HUES64 (cell line): ENCODE results near the gene ZSWIM9.

Source experiments
- H3K27ac ChIP-seq: 2 replicates; pipeline ENCODE4 v1.7.0; 2013; ENCODE audit warnings: low read depth, low read length, inconsistent platforms
- H3K27me3 ChIP-seq: 2 replicates; pipeline ENCODE4 v1.6.1; 2013; ENCODE audit warnings: mild to moderate bottlenecking, low read length; ENCODE audit not compliant: insufficient read depth
- H3K36me3 ChIP-seq: 2 replicates; pipeline ENCODE4 v1.6.1; 2013; ENCODE audit warnings: mild to moderate bottlenecking, low read length; ENCODE audit not compliant: insufficient read depth
- H3K4me1 ChIP-seq: 2 replicates; pipeline ENCODE4 v1.6.1; 2013; ENCODE audit warnings: mild to moderate bottlenecking, low read length, moderate library complexity; ENCODE audit not compliant: insufficient read depth
- H3K4me3 ChIP-seq: 2 replicates; pipeline ENCODE4 v1.5.1; 2013; ENCODE audit warnings: mild to moderate bottlenecking, low read length, moderate library complexity
- H3K9ac ChIP-seq: 2 replicates; pipeline ENCODE4 v1.6.1; 2013; ENCODE audit warnings: mild to moderate bottlenecking, low read depth, low read length
- H3K9me3 ChIP-seq: 2 replicates; pipeline ENCODE4 v1.6.1; 2013; ENCODE audit warnings: low read depth, low read length; ENCODE audit not compliant: insufficient read depth
- WGBS: fragments of 150-250, 120-280 bp; methylation state at CpG from one replicate; pipeline ENCODE4 v1.1.7; 2013; ENCODE audit warnings: missing lambda C conversion rate; 5-methylcytosine and 5-hydroxymethylcytosine counted together

ZSWIM9 gene

GRCh38 chr19:48194844-48195830, 24.7 kb downstream of the ZSWIM9 start:
- Histone ChIP-seq H3K4me3 (no peak overlapping the region), H3K36me3 (no peaks in the 10 kb centered on the region), H3K27ac (no peak overlapping the region), H3K4me1 (no peaks in the 10 kb centered on the region), H3K9me3 (0 out of 2 replicates have a peak, but pooled peaks cover 2% of the 10 kb centered on the region), H3K9ac (no peak overlapping the region), H3K27me3 (no peaks in the 10 kb centered on the region)
- 95% methylated on average over 95 of the region's 95 CpGs for WGBS

DNA sequence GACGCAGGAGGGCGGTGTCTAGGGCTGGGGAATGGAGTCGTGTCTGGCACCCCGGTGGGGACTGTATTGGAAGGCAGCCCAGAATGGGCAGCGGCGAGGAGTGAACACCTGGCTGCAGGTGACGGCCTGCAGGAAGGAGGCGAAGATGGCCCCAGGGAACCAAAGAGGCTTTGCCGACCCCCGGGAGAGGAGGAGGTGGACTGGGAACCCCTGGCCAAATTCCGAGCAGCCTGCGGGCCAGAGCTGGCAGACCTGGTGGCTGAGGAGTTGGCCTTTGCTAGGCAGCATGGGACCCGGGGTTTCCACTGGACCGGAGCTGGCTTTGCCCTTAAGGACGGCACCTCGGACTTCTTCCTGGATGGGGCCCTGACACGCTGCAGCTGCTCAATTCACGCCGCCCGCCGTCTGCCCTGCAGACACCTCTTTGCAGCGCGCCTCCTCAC, 25.9 kb downstream of the ZSWIM9 start:
- Histone ChIP-seq H3K27ac (no peak overlapping the region), H3K9me3 (no peaks in the 10 kb centered on the region), H3K4me1 (no peaks in the 10 kb centered on the region), H3K9ac (no peak overlapping the region), H3K27me3 (no peaks in the 10 kb centered on the region), H3K36me3 (no peaks in the 10 kb centered on the region), H3K4me3 (no peak overlapping the region)
- WGBS = 92% methylated on average over 23 of the region's 23 CpGs

GRCh38 chr19:48196933-48197665, 26.6 kb downstream of the ZSWIM9 start:
- Histone ChIP-seq H3K27me3 (no peaks in the 10 kb centered on the region), H3K4me3 (no peak overlapping the region), H3K9ac (no peak overlapping the region), H3K27ac (no peak overlapping the region), H3K9me3 (no peaks in the 10 kb centered on the region), H3K36me3 (no peaks in the 10 kb centered on the region), H3K4me1 (no peaks in the 10 kb centered on the region)
- 84% methylated on average over 13 of the region's 13 CpGs for WGBS

DNA sequence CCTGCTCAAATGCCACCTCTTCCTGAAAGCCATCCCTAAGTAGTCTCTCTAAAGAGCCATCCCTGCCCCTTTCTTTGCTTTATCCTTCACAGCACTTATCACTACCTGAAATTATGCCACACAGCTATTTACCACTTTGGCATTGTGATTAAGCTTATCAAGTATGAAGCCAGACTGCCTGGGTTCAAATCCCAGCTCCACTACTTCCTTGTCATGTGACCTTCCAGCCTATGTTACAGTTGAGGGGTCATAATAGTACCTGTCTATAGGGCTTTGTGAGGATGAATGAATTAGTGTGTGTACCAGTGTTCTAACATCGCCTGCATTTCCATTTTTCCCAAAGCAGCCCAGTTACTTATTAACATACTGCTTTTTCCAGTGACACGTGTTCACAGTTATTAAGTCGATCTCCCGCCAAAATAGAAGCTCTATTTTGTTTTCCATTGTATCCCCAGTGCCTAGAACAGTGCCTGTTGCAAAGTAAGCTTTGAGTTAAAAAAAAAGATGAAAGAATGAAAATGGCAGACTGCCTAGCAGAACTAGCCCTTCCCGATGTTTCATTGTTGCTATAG, 32.8 kb downstream of the ZSWIM9 start:
- WGBS = 25% methylated on average over 5 of the region's 5 CpGs
- Histone ChIP-seq H3K9ac (peak overlapping the region; percentile 58), H3K27me3 (no peaks in the 10 kb centered on the region), H3K4me1 (peaks cover 6% of the 10 kb centered on the region; the same call in 1 of the 2 replicates), H3K36me3 (no peaks in the 10 kb centered on the region), H3K4me3 (peak overlapping the region; percentile 70), H3K27ac (peak overlapping the region; percentile 12; the same call in 1 of the 2 replicates), H3K9me3 (no peaks in the 10 kb centered on the region)

- Histone ChIP-seq H3K4me3 (peak overlapping the region; percentile 70), H3K4me1 (peaks cover 6% of the 10 kb centered on the region; the same call in 1 of the 2 replicates), H3K36me3 (no peaks in the 10 kb centered on the region), H3K9me3 (no peaks in the 10 kb centered on the region), H3K9ac (peak overlapping the region; percentile 67), H3K27me3 (no peaks in the 10 kb centered on the region), H3K27ac (peak overlapping the region; percentile 12; the same call in 1 of the 2 replicates)
- 1% methylated on average over 34 of the region's 34 CpGs for WGBS
Observed at GRCh38 chr19:48203794-48204628, 33.5 kb downstream of the ZSWIM9 start.

DNA sequence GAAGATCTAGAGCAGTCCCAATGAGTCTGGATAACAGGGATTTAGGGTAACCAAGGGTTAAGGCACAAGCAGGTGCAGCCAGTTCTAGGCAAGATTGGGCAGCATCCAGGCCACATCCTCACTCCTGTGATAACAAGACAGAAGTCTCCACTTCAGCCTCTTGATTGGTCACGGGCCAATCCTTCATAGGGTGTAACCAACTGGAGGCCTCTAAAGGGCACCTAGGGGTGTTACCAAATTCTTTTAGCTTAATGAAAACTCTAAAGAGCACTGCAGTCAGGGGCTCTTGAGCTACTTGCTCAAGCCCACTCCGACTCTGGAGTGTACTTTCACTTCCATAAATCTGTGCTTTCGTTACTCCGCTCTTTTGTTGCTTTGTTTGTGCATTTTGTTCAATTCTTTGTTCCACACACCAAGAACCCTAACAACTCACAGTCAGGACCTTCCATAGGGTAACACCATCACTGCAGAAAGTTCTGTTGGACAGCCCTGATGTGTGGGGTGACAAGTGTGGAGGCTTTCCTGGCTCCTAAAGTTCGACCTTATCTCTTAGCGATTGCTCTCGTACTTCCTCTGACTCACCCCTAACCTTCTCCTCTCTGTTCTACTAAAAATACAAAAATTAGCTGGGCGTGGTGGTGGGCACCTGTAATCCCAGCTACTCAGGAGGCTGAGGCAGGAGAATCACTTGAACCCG, 36.1 kb downstream of the ZSWIM9 start:
- 92% methylated on average over 9 of the region's 9 CpGs for WGBS
- H3K9ac ChIP-seq = no peak overlapping the region
- no peaks in the 10 kb centered on the region for H3K9me3 ChIP-seq
- H3K4me1 ChIP-seq = peaks cover 6% of the 10 kb centered on the region; the same call in 1 of the 2 replicates
- H3K27ac ChIP-seq = no peak overlapping the region
- H3K36me3 ChIP-seq = no peaks in the 10 kb centered on the region
- no peak overlapping the region for H3K4me3 ChIP-seq
- H3K27me3 ChIP-seq = no peaks in the 10 kb centered on the region

DNA sequence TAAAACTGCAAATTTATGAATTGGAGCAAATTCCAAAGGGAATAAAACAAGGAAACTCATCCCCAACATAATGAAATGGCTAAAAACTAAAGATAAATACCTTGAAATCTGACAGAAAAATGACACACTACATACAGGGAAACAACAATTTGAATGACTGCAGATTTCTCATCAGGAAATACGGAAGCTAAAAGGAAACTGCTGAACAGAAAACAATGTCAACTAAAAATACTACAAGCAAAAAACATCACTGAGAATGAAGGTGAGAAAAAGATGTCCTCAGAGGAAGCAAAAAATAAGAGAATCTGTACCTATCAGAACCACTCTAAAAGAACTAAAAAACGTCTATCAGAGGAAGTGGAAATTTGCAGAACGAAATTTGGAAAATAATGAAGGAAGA, 39.5 kb downstream of the ZSWIM9 start:
- Histone ChIP-seq H3K9ac (no peak overlapping the region), H3K4me1 (no peaks in the 10 kb centered on the region; the same call in 1 of the 2 replicates), H3K9me3 (no peaks in the 10 kb centered on the region), H3K27ac (no peak overlapping the region), H3K4me3 (no peak overlapping the region), H3K36me3 (no peaks in the 10 kb centered on the region), H3K27me3 (no peaks in the 10 kb centered on the region)
- 85% methylated on average over 2 of the region's 3 CpGs for WGBS

- Histone ChIP-seq H3K4me1 (no peaks in the 10 kb centered on the region; the same call in 1 of the 2 replicates), H3K9me3 (no peaks in the 10 kb centered on the region), H3K27ac (no peak overlapping the region), H3K27me3 (no peaks in the 10 kb centered on the region), H3K9ac (no peak overlapping the region), H3K36me3 (no peaks in the 10 kb centered on the region), H3K4me3 (no peak overlapping the region)
- 89% methylated on average over 5 of the region's 5 CpGs for WGBS
Observed at GRCh38 chr19:48213959-48214358, 43.5 kb downstream of the ZSWIM9 start.

DNA sequence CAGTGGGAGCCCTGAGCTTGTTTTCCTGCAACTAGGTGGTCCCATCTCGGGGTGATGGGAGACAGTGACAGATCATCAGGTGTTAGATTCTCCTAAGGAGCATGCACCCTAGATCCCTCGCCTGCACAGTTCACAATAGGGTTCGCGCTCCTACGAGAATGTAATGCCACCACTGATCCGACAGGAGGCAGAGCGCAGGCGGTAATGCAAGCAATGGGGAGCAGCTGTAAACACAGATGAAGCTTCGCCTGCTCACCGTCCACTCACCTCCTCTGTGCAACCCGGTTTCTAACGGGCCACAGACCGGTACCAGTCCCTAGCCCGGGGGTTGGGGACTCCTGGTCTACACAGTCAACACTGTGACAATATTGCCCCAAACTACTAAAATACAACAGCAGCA, 46.5 kb downstream of the ZSWIM9 start:
- Histone ChIP-seq H3K4me3 (no peak overlapping the region), H3K9me3 (no peaks in the 10 kb centered on the region), H3K36me3 (no peaks in the 10 kb centered on the region), H3K4me1 (no peaks in the 10 kb centered on the region; the same call in 1 of the 2 replicates), H3K27me3 (no peaks in the 10 kb centered on the region), H3K27ac (no peak overlapping the region), H3K9ac (no peak overlapping the region)
- WGBS = 79% methylated on average over 14 of the region's 14 CpGs

DNA sequence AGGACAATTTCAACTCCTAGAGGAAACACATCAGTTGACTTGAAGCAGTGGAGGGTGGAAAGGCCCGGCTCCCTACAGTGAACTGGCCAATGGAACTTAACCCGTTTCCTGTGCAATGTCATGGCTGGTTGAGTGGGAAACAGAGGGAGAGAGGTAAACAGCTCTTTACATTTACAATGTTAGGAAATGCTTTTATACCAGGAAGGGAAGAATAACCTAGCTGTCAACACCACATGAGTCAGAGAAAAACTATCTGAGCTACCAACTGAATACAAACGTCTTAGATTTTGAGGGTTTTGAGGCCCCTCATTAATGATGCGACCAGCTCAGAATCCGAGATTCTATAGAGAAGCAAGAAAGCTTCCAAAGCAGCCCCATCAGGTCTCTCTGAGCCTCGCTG, 48.5 kb downstream of the ZSWIM9 start:
- Histone ChIP-seq H3K27me3 (no peaks in the 10 kb centered on the region), H3K27ac (peak overlapping the region; percentile 48; the same call in 1 of the 2 replicates), H3K9ac (no peak overlapping the region), H3K9me3 (no peaks in the 10 kb centered on the region), H3K36me3 (no peaks in the 10 kb centered on the region), H3K4me3 (no peak overlapping the region), H3K4me1 (no peaks in the 10 kb centered on the region; the same call in 1 of the 2 replicates)
- WGBS = 69% methylated on average over 6 of the region's 6 CpGs
